NCI-H1105 (cell line): ENCODE measurements around the gene ARHGEF25.
"Not testable (repeated sequence)": the region's sequence is repeated elsewhere in the genome, so short reads cannot be mapped to it uniquely, and the experiment has no call there.

ENCODE experiments used
- DNase-seq: peaks from one replicate; lab custom pipeline; 2025; lab: John Stamatoyannopoulos, UW

The ARHGEF25 gene

DNA sequence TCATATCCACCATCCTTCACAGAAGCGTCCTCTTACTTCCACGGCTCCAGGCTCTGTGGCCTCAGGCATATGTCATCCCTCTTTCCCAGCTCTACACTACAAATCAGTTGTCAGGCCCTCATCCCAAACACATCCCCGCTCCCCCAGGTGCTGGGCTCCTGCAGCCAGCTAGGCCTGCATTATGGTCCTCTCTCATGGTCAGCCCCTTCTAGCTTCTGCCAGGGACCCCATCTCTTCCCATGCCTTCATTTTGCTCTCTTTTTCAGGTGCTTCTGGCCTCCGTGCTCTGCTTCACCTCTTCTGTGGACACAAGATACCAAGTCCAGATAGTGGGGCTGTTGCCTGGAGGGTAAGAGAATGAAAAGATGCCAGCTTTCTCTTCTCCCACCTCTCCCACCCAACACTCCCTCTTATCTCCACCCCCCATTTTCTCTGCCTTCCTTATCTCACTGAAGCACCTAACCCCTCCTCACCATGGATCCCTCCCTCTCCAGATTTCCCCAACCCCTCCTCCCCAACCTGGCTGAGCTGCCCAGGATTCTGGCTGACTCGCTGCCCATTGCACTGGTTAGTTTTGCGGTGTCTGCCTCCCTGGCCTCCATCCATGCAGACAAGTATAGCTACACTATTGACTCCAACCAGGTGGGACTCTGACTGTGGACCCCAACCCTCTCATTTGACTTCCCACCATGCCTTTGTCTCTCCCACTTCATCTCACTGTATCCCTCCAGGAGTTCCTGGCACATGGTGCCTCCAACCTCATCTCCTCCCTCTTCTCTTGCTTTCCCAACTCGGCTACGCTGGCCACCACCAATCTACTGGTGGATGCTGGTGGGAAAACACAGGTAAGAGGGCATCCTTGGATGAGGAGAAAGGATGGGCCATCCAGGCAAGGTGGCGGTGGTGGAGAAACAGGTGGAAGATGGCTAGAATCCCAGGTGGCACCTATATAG, 11.3 kb downstream of the ARHGEF25 start:
- no peak for DNase-seq

GRCh38 chr12:57623385-57623784, 12.2 kb downstream of the ARHGEF25 start:
- no peak for DNase-seq

- no peak for DNase-seq
Observed at GRCh38 chr12:57623811-57624390, 12.7 kb downstream of the ARHGEF25 start.

DNA sequence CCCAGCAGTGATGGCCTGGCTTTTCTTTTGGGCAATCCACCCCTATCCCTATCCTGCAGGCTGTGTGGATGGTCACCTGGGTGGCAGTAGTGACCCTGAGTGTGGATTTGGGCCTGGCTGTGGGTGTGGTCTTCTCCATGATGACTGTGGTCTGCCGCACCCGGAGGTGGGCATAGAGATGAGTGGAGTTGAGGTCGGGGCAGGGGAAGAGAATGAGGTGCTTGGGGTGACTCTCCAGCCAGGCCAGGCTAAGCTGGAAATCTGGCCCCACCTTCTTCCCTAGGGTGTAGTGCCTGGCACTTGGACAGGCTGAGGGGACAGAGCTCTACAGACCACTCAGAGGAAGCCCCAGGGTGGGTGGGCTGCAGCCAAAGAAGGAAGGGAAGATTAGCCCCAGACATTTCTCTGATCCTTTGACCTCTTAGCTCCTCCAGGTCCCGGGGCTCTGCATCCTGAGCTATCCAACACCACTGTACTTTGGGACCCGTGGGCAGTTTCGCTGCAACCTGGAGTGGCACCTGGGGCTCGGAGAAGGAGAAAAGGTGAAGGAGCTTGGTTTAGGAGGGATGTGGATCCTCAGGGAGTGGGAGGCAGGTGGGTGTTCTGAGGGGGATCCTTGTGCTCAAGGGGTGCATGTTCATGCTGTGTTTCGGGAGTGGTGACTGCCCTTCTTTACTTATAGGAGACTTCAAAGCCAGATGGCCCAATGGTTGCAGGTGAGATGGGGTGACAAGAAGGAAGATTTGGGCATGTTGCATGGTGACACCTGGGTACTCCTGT, 13.4 kb downstream of the ARHGEF25 start:
- no peak for DNase-seq

GRCh38 chr12:57625261-57626032, 14.2 kb downstream of the ARHGEF25 start:
- DNase-seq, result no peak

DNA sequence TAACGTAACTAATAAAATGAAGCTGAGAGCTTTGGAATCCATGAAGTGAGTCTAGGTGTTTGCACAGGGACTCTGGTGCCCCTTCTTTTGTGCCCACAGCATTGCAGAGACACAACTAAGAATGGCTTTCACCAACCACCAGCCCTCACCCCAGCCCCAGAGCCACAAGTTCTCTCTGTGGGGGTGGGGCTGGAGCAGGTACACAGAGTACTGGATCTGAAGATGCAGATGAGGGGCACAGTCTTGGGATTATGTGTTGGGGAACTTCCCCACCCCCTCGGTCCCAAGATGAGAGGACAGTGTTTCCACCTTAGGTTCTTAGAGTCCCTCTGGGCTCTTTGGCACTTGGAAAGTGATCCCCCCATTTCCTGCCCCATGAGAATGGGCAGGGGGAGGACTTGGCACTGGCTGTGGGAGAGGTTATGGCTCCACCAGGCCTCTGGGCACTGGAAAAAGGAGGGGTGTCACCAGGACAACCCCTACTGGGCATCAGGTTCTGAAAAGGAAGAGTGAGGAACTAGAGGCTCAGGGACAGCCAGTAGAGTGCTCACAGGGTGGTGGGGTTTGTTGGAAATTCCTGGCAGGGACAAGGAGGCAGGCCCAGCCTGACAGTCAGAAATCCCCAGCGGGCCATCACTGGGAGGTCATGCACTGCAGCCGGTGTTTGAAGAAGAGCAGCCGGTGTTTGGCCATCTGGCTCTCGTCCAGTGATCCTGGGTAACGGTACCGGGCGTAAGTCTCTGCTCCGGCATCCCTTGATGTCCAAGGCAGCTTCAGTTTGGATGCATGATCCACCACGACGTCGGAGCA, 15.1 kb downstream of the ARHGEF25 start:
- DNase-seq, result no peak

DNA sequence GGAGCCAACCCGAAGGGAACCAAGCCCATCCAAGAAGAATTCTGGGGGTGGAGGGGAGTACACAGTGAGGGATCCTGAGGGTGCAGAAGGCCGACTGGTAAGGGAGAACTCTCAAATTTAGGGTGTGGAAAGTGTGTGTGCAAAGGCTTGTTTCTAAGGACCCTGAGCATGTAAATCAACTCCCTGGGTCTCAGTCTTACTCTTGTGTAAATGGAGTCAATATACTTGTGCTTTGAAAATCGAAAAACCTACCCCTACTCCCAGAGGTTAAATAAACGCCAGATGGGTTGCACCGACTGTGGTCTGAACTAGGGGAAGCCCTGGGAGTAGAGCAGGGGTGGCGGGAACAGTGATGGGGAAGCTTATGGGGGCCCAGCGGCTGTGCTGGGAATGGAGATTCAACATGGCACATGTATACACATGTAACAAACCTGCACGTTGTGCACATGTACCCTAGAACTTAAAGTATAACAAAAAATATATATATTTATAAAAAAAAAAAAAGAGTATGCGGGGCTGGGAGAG, 15.7 kb downstream of the ARHGEF25 start:
- DNase-seq, result no peak

DNA sequence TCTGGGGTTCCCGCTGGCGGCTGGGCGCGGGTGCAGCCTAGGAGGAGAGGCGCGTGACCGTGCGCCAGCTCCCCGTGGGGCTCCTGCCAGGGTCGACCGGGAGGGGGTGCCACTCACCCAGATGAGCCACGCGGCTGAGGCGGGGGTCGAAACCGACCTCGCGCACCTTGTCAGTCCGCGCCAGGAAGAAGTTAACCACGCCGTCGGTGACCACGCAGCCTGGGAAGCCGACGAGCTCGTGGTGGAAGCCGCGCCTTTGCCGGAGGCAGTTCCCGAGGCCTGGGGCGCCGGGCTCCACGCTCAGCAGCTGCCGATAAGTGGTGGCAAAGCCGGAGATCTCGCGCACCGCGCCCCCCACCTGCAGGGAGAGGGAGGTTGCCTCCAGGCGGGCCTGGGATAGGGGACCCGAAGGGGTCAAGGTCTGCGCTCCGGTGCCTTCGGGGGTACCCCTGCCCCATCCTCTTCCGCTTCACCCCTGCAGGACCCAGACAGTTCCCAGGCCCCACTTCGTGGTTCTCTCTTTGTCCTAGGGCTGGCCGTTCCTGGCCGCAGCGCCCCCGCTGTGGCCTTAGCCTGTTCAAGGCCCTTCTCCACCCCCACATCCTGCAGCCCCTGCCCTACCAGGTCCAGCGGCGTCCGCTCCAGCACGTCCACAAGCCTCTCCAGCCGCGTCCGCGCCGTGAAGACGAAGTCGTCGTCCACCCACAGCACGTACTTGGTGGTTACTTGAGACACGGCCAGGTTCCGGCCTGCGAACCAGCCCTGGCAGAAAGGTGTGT, 16.5 kb downstream of the ARHGEF25 start:
- no peak for DNase-seq

GRCh38 chr12:57628280-57629191, 17.3 kb downstream of the ARHGEF25 start:
- DNase-seq, result no peak

- no peak for DNase-seq
Observed at GRCh38 chr12:57629897-57630471, 18.7 kb downstream of the ARHGEF25 start.

GRCh38 chr12:57630891-57631433, 19.7 kb downstream of the ARHGEF25 start:
- no peak for DNase-seq

GRCh38 chr12:57631566-57632072, 20.4 kb downstream of the ARHGEF25 start:
- DNase-seq, result no peak

DNA sequence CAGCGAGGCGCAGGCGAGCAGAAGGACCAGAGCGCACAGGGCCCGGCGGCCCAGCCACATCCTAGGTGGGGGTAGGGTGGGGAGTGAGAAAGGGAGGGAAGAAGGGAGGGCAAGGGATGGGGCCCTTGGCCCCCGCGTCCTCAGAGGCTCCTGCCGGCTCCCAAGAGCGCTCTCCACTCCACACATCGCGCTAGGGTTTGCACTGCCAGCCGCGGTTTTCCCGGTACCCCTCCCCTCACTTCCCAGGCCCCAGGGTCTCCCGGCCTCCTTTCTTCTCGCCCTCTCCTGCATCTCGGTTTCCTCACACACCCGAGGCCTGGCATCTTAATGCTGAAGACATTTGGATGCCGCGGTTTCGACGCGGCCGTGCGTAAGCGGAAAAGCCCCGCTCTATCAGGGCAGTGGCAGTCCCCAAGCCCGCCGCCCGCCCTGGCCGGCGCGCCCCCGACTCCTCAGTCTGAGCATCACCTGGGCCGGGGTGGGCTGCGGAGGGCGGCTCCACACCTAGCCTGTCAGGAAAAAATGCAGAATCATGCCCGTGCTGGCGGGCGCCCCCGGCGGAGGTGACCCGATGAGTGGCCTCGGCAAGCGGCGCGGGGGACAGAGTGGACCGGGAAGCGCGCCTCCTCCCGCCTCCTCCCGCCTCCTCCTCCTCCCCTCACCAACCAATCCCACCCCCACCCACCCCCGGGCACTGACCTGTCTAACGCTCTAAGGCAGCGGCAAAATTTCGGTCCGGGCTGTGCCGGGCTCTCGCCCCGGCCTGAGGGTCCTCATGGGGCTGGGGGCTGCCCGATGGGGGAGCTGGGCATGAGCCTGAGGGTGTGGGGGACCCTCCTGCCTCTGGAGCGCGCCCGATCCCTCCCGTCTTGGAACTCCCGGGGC, 21.1 kb downstream of the ARHGEF25 start:
- no peak for DNase-seq

DNA sequence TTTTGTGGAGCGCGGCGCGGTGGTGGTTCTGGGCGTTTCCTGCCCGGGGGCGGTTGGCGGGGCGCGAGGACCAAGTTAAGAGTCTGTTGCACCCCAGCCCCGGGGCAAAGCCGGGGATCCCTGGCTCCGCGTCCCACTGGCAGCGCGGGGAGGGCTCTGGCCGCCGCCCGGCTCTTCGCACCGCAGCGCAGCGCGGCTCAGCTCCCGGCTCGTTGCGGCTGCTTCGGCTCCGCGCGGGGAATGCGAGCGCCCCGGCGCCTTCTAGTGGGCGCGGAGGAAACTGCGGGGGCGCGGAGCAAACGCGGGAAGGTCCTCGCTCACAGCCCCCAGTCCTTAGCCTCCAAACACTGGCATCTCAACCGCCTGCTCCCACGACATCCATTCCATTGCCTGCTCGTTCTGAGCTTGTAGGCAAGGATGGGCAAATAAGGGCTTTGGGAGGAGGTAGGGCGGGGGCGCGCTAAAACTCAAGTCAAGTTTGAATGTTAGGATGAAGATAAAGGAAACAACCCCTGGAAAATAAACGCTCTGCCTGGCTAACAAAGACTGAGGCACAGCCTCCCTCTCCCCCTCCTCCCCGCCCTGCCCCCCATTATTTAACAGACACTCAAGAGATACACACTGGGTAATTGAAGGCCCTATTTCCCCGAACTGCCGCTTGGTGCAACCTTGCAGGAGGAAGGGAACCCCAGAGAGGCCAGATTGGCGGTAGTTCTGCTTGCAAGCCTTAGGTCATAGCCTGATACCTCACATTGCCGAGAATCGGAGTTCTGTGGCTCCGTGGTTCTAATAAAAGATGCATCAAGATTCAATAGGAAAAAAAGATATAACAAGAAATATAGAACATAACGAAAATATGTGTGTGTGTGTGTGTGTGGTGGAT, 22.0 kb downstream of the ARHGEF25 start, which contains the start of gene B4GALNT1:
Gene B4GALNT1 (minus strand): TSS at position 244 of the 883 bp plus-strand sequence. CDS start 1,069 bp downstream, outside the sequence.
- peak; percentile 51 for DNase-seq

DNA sequence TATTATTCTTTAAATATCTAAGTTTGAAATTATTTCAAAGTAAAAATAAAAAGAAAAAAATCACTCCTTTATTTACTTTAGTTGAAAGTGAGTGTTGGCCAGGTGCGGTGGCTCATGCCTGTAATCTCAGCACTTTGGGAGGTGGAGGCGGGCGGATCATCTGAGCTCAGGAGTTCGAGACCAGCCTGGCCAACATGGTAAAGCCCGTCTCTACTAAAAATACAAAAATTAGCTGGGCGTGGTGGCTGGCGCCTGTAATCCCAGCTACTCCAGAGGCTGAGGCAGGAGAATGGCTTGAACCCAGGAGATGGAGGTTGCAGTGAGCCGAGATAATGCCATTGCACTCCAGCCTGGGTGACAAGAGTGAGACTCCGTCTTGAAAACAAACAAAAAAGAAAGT, 25.5 kb downstream of the ARHGEF25 start:
- DNase-seq, result not testable (repeated sequence)

GRCh38 chr12:57637364-57637763, 26.1 kb downstream of the ARHGEF25 start:
- DNase-seq, result no peak
